HG03159 (cell line): ENCODE results near the gene RAB11B.
"Not testable (repeated sequence)": the region's sequence is repeated elsewhere in the genome, so short reads cannot be mapped to it uniquely, and the experiment has no call there.

Experiments used
- ATAC-seq: cut with Tn5 transposase; IDR thresholded peaks from one replicate; pipeline ENCODE4 v1.9.1; 2021; ENCODE audit warnings: mild to moderate bottlenecking, moderate library complexity; ENCODE audit not compliant: unreplicated experiment

The RAB11B gene

GRCh38 chr19:8370176-8371010 is 19.8 kb upstream of the RAB11B start:
- no peak for ATAC-seq

- ATAC-seq, result no peak
Measured at GRCh38 chr19:8371011-8371804, 19.0 kb upstream of the RAB11B start.

- no peak for ATAC-seq
Measured at GRCh38 chr19:8373867-8374813, 16.0 kb upstream of the RAB11B start.

- not testable (repeated sequence) for ATAC-seq
Measured at GRCh38 chr19:8375766-8376165, 14.4 kb upstream of the RAB11B start.

- not testable (repeated sequence) for ATAC-seq
Measured at GRCh38 chr19:8376373-8376974, 13.7 kb upstream of the RAB11B start.

GRCh38 chr19:8377598-8377997 is 12.6 kb upstream of the RAB11B start:
- ATAC-seq, result no peak

- ATAC-seq, result not testable (repeated sequence)
Measured at GRCh38 chr19:8379156-8379891, 10.8 kb upstream of the RAB11B start.

- ATAC-seq, result not testable (repeated sequence)
Measured at GRCh38 chr19:8384569-8384968, 5.6 kb upstream of the RAB11B start.

- ATAC-seq, result not testable (repeated sequence)
Measured at GRCh38 chr19:8385103-8385502, 5.1 kb upstream of the RAB11B start.

- ATAC-seq, result not testable (repeated sequence)
Measured at GRCh38 chr19:8385566-8385965, 4.6 kb upstream of the RAB11B start.

GRCh38 chr19:8386419-8386818 is 3.7 kb upstream of the RAB11B start:
- not testable (repeated sequence) for ATAC-seq

- no peak for ATAC-seq
Measured at GRCh38 chr19:8386990-8387389, 3.2 kb upstream of the RAB11B start.

- no peak for ATAC-seq
Measured at GRCh38 chr19:8387688-8388611, 2.2 kb upstream of the RAB11B start.

- no peak for ATAC-seq
Measured at GRCh38 chr19:8388612-8388958, 1.6 kb upstream of the RAB11B start.

- ATAC-seq, result peak; percentile 41
Measured at GRCh38 chr19:8390617-8390981, 439 bp downstream of the RAB11B start.

GRCh38 chr19:8391198-8392016 is 1.2 kb downstream of the RAB11B start:
- ATAC-seq, result no peak

GRCh38 chr19:8392017-8392591 is 1.9 kb downstream of the RAB11B start:
- ATAC-seq, result no peak
